Activated T-helper 1 cell treated with anti-CD3 and anti-CD28 coated beads, Interleukin-2, amount 50 U/mL, for 16 hours (primary cell): Measurements from ENCODE around the gene ADCYAP1R1.

Experiments used
- DNase-seq, 2 donors: peaks; one replicate each; pipeline ENCODE4 v3.0.0-alpha.2; 2020; ENCODE audit warnings: low read depth in 1 of 2, low spot score in 1 of 2

Gene ADCYAP1R1

DNA sequence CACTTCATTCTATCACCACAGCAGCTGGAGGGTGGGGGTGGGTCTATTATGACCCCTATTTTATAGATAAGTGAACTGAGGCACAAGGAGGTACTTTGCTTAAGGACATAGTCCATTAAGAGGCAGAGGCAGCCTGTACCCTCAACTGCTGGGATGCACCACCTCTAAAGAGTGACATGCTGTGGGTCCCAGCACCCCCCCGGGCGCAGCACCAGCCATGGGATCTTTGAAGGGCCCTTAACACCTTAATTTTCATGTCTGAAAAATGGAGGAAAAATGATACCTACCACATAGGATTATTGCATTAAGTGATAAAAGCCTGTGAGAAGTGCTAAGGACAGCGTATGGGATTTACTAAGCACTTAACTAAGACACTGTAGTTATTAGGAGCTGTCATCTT lies 15.4 kb downstream of the ADCYAP1R1 start:
- DNase-seq: no peak

DNA sequence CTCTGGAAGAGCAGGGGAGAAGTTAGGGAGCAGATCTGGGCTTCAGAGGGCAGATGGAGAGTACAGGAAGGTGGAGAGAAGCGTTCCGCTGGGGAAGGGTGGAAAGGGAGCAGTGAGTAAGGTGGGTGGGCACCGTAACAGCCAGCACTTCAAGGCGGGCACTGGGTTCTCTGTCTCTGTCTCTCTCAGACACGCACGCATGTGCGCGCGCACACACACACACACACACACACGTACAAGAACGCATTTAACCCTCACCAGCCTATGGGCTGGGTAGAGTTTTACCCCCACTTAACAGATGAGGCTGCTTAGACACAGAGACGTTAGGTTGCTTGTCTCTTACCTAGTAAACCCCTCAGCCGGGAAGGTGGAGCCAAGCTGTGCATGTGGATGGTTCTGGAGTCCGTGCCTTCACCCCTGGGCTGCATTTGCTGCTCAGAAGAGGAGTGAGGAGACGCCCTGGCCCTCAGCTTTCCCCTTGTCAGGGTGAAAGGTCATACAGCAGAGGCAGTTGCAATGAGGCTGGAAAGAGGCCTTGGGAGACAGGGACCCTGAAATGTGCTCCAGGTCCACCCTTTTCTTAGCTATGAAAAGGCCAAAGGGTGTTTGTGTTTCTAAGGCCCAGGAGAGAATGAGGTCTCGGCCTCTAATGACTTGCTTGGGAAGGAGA lies 16.0 kb downstream of the ADCYAP1R1 start:
- DNase-seq: no peak

- no peak for DNase-seq
These were observed 17.9 kb downstream of the ADCYAP1R1 start for GRCh38 chr7:31069860-31070555.

- DNase-seq: no peak
These were observed 19.0 kb downstream of the ADCYAP1R1 start for GRCh38 chr7:31070991-31071644.

GRCh38 chr7:31071645-31072029 lies 19.5 kb downstream of the ADCYAP1R1 start:
- DNase-seq: no peak

GRCh38 chr7:31073326-31074119 lies 21.4 kb downstream of the ADCYAP1R1 start:
- no peak for DNase-seq

GRCh38 chr7:31074120-31074383 lies 21.9 kb downstream of the ADCYAP1R1 start:
- DNase-seq: no peak

GRCh38 chr7:31074403-31075085 lies 22.4 kb downstream of the ADCYAP1R1 start:
- no peak for DNase-seq

DNA sequence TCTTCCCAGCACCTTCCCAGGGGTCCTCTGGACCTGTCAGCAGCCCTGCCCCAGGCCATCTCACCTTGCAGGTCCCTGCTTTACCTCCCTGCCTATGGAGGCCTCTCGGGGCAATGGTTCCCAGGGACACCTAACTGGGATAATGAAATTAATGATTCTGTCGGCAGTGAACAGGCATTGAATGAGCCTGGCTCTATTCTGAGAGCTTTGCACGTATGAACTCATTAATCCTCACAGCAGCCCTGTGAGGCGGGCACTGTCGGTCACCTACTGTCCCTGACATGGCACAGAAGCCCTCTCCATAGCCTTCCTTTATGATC lies 22.9 kb downstream of the ADCYAP1R1 start:
- no peak for DNase-seq

DNA sequence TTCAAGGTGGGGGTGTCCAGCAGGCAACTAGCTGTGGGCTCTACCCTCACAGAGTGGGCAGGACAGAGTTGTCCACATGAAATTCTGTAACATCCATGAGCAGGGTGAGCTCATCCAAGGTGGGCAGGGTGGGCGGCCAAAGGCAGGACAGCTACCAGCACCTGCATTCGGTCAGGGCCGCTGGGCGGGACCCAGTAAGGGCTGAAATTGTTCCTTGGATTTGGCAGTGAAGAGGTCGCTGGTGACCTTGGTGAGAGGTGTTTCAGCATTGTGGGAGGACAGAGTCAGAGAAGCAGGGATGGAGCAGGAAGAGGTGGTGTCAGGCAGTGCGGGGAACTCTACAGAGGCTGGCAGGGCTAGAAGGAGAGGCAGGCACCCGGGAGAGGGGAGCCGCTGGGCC lies 23.9 kb downstream of the ADCYAP1R1 start:
- no peak for DNase-seq

- no peak for DNase-seq
These were observed 24.7 kb downstream of the ADCYAP1R1 start for GRCh38 chr7:31076641-31077310.

GRCh38 chr7:31077484-31078362 lies 25.6 kb downstream of the ADCYAP1R1 start:
- DNase-seq: no peak

DNA sequence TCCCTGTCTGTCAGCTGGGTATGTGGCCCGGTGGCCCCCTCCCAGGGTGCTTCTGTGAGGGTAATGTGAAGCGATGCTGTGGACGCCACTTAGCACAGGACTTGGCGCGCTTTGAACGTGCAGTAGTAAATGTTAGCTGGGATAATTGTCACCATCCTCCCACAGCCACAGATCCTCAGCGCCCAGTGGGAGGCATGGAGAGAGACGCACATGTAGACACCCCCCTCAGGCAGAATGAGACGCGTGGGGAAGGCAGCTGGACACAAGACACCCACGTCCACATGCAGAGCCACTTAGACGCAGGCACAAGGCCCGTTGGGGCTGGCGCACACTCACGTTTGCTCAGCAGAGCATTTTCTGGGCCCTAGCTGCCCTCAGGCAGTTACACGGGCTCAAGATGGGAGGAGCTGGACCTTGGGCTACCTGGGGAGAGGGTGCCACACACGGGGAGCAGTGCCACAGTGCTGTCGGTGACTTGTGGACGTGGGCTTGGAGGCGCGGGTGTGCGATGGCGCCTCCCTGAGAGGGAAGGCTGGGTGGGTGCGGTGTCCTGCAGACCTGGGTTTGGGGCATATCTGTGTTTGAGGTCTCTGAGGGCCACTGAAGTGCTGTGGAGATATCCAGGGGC lies 26.4 kb downstream of the ADCYAP1R1 start:
- no peak for DNase-seq

DNA sequence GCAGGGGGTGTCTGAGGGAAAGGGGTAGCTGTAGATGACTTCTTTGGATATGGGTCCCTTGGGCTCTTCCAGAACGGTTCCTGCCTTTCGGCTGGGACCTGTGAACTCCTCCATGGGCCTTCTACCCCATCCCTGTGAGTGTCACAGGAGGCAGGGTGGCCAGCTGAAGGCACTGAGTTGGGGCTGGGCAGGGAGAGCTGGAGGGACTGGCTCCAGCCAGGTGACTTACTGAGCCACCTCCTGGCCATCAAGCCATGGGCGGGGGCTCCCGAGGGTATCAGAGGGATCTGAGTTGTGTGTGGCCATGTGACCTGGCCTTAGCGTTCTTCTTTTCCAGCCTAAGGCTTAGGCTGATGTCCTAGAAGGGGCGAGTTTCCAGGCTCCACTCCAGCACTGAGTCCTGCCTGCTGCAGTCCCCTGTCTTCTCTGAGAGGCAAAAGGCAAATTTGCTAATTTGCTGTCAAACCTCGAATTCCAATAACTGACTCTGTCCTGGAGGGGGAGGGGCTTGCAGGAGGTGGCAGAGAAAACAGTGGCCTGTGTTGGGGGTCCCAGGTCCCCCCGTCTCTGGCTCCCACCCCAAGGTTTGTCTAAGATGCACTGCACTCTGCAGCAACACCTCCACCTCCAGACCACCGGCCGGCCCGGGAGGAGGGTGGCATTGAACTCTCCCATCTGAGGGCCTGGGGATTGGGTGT lies 27.2 kb downstream of the ADCYAP1R1 start:
- DNase-seq: no peak

- no peak for DNase-seq
These were observed 27.9 kb downstream of the ADCYAP1R1 start for GRCh38 chr7:31079824-31080511.

- DNase-seq: no peak
These were observed 28.7 kb downstream of the ADCYAP1R1 start for GRCh38 chr7:31080763-31081162.

- no peak for DNase-seq
These were observed 29.9 kb downstream of the ADCYAP1R1 start for GRCh38 chr7:31082017-31082416.

DNA sequence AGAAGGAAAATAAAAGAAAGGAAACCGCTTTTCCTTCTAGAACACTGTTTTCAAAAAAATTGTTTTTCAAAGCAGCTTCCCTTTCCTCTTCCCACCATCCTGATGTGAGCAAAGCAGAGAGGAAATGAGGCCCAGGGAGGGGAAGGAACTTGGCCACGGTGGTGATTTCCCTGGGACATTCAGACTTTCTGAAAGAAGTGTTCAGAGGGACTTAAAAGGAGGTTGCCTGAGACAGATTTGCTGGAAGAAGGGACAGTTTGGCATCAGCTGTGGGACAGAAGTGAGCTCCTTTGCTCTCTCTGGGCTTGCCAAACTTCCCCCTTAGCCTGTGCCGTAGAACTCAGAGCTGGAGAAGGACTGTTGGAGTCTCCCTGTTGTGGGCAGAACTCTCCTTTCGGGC lies 30.3 kb downstream of the ADCYAP1R1 start:
- no peak for DNase-seq
